ENCODE data around the gene HDAC8. TPM values are rescaled to one million over a fixed set of nuclear protein-coding genes. Genes with fewer than 3 reads are reported as not detected.

Gene HDAC8
- total RNA-seq (21.9 and 36.6 TPM in 2 replicates), polyA plus RNA-seq (38.0 and 40.3 TPM in 2 replicates)

- no peaks in the 10 kb centered on the region for H3K4me1 ChIP-seq (ENCODE audit: low read depth)
- H3K27me3 ChIP-seq, result no peaks in the 10 kb centered on the region
- H3K36me3 ChIP-seq, result no peaks in the 10 kb centered on the region
- peak within 1 kb of the TSS; percentile 76 for H3K27ac ChIP-seq
- H3K4me3 ChIP-seq, result peak within 1 kb of the TSS; percentile 44
- DNase-seq (ENCODE audit: low read depth in 1 of 2, low spot score in 1 of 2), result peak; percentile 65 to 89
- H3K9me3 ChIP-seq (ENCODE audit: low read depth), result no peaks in the 10 kb centered on the region
- no peak for TF ChIP-seq CTCF (IDR thresholded peaks at IDR 0.05; ENCODE audit: low read depth, low read length)
Observed at GRCh38 chrX:72572248-72573157, at the start of gene HDAC8. Gene HDAC8, minus strand, starts transcription at chrX:72572843. Its CDS starts 82 bp downstream, at chrX:72572761.

DNA sequence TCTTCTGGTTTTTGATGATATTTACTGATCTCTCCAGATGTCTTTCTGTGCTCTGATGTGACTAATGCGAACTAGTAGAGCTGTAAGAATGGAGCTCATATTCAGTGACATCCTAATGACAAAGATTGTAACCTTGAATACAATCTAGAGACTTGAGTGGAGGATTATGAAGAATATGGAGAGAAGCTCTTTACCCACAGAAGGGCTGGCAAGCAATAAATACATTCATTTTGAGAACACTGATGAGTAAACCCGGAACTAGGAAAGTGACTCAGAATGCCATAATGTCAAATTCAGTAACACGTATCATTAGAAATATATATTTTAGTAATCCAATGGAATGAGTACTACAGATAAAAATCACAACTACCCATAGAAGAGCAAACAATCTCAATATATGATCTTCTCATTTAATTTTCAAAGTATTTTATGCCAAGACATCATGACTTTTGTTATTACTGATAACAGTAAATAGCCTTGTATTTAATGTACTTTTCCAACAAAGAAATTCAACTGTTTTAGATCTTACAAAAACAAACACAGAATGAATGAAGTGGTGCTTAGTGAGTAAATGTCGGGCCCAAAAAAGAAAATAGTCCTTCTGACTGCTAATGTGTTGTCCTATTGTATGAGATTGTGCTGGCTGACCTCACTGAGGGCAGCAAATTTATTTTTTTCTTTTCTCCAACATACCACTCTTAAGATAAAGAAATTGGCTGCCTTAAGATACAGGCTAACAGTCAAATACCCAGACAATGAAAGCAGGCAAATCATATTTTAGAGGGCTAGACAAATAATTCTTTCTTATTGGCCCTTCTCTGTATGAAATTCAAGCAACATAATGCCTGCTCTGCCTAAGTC lies 49.2 kb upstream of the HDAC8 start:
- TF ChIP-seq CTCF (IDR thresholded peaks at IDR 0.05; ENCODE audit: low read depth, low read length), result no peak
- Histone ChIP-seq H3K27me3 (no peaks in the 10 kb centered on the region), H3K36me3 (no peaks in the 10 kb centered on the region), H3K4me1 (ENCODE audit: low read depth) (no peaks in the 10 kb centered on the region), H3K27ac (no peak overlapping the region), H3K9me3 (ENCODE audit: low read depth) (no peaks in the 10 kb centered on the region), H3K4me3 (no peak overlapping the region)
- peak in 1 of 2 donors; percentile 48 for DNase-seq (ENCODE audit: low read depth in 1 of 2, low spot score in 1 of 2)

GRCh38 chrX:72621163-72621562 lies 48.5 kb upstream of the HDAC8 start:
- H3K9me3 ChIP-seq (ENCODE audit: low read depth), result no peaks in the 10 kb centered on the region
- TF ChIP-seq CTCF (IDR thresholded peaks at IDR 0.05; ENCODE audit: low read depth, low read length), result no peak
- no peaks in the 10 kb centered on the region for H3K36me3 ChIP-seq
- no peak overlapping the region for H3K4me3 ChIP-seq
- no peak overlapping the region for H3K27ac ChIP-seq
- no peaks in the 10 kb centered on the region for H3K4me1 ChIP-seq (ENCODE audit: low read depth)
- no peak for DNase-seq (ENCODE audit: low read depth in 1 of 2, low spot score in 1 of 2)
- H3K27me3 ChIP-seq, result no peaks in the 10 kb centered on the region

- H3K36me3 ChIP-seq, result no peaks in the 10 kb centered on the region
- no peaks in the 10 kb centered on the region for H3K9me3 ChIP-seq (ENCODE audit: low read depth)
- peak in 1 of 2 donors; percentile 86 for DNase-seq (ENCODE audit: low read depth in 1 of 2, low spot score in 1 of 2)
- no peak for TF ChIP-seq CTCF (IDR thresholded peaks at IDR 0.05; ENCODE audit: low read depth, low read length)
- no peak overlapping the region for H3K27ac ChIP-seq
- no peaks in the 10 kb centered on the region for H3K27me3 ChIP-seq
- no peaks in the 10 kb centered on the region for H3K4me1 ChIP-seq (ENCODE audit: low read depth)
- H3K4me3 ChIP-seq, result no peak overlapping the region
Observed at GRCh38 chrX:72620550-72621145, 48.0 kb upstream of the HDAC8 start.

DNA sequence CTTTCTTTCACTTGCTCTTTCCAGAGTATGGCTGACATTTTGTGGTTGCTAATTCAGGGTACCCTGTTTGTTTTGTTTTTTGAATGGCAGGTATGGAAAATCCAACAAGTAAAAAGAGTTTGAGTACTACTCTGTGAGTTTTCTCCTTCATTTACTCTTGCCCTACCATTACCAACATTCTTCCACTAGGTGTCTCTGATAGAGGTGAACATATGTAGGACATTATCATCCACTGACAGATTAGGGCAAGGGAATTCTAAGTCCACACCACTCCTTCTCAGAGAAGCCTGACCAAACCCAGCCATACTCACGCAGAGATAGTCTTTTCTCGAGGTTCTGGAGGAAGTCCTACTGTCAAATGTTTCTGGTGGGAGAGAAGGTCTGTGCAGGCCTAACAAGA lies 36.7 kb upstream of the HDAC8 start:
- no peaks in the 10 kb centered on the region for H3K36me3 ChIP-seq
- DNase-seq (ENCODE audit: low read depth in 1 of 2, low spot score in 1 of 2), result peak in 1 of 2 donors; percentile 34
- H3K9me3 ChIP-seq (ENCODE audit: low read depth), result peaks cover under 1% of the 10 kb centered on the region
- no peaks in the 10 kb centered on the region for H3K4me1 ChIP-seq (ENCODE audit: low read depth)
- H3K4me3 ChIP-seq, result no peak overlapping the region
- H3K27me3 ChIP-seq, result no peaks in the 10 kb centered on the region
- no peak overlapping the region for H3K27ac ChIP-seq
- peak; percentile 24 for TF ChIP-seq CTCF (IDR thresholded peaks at IDR 0.05; ENCODE audit: low read depth, low read length)

All from cardiac muscle cell (in vitro differentiated cells and primary cell).